GM19193 (cell line): ENCODE measurements around the gene MTHFD1L.

Source experiments
- POLR2A ChIP-seq: IDR thresholded peaks from 4 replicates; pipeline ENCODE4 v1.6.1; 2011; ENCODE audit not compliant: insufficient read depth, insufficient read length; ENCODE audit errors: extremely low read depth

The MTHFD1L gene

DNA sequence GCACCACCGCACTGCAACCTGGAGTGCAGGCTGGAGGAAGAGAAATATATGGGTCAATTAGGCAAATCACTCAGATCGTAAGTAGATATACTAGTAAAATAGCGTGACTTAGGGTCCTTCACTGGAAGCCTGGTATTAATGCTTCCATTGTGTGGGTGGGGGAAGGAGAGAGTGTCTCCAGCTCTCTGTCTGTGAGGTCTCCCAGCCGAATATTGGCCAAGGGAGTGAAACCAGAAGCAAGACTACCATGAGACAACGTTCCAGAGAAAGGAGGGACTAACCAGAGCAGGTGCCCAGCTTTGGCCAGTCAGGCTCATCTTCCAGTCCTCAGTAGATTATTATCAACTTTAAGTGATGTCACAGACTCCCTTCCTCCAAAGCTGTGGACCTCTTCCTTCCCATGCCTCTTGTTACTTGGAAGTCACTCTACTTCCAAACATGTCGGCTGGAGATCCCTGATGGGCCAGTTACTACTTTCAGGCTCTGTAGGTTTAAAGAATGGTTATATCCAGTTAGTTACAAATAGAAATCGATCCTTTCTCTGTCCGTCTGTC, 28.8 kb downstream of the MTHFD1L start:
- no peak for TF ChIP-seq POLR2A

- no peak for TF ChIP-seq POLR2A
Observed at GRCh38 chr6:150894935-150895552, 29.5 kb downstream of the MTHFD1L start.

DNA sequence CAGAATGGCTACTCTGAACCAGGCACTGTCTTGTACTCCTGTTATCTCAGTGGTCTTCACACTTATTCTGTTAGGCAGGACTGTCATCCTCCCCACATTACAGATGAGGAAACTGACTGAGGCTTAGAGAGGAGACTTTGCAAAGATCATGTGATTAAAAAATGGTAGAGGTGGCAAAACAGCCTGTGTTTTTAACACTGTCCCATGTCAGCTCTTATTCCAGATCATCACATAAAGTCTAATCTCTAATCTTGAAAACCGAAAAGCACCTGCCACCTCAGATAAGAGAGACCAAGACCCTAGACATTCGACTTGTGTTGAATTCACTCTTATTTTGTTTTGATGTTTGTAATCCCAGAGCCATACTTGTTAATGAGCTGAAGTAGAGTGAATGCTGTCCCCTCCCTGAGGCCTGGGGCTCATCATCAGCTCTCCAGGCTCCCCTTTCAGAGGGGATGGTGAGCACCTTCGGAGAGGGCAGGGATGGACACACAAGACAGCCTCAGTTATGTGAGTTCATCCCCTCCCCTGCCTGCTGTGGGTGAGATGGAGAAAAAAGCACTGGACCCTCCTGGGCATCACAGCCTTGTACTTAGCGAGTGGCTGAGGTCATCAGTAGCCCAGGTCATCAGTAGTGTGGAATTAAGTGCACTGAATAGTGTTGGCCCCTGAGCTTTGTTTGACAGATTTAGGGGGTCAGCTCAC, 30.6 kb downstream of the MTHFD1L start:
- TF ChIP-seq POLR2A: no peak

DNA sequence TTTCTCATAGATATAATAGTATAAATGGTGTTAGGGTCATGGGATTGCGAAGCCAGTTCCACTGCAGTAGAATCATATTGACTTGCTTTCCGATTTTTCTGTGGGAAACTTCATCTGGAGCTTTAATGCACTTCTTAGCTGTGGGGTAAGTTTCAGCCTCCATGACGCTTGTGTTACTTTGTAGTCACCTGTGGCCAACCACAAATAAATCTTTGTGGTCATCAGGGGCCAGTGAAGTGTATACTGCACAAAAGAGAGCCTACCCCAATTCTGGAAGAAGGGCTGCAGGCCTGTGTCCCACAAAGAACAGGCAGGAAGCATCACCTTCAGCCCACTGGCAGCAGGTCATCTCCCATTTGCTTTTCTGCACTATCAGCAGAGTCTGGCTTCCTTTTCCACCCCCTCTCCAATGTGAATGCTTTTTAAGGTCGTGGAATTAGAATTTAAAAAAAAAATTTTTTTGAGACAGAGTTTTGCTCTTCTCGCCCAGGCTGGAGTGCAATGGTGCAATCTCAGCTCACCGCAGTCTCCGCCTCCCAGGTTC, 32.0 kb downstream of the MTHFD1L start:
- no peak for TF ChIP-seq POLR2A

DNA sequence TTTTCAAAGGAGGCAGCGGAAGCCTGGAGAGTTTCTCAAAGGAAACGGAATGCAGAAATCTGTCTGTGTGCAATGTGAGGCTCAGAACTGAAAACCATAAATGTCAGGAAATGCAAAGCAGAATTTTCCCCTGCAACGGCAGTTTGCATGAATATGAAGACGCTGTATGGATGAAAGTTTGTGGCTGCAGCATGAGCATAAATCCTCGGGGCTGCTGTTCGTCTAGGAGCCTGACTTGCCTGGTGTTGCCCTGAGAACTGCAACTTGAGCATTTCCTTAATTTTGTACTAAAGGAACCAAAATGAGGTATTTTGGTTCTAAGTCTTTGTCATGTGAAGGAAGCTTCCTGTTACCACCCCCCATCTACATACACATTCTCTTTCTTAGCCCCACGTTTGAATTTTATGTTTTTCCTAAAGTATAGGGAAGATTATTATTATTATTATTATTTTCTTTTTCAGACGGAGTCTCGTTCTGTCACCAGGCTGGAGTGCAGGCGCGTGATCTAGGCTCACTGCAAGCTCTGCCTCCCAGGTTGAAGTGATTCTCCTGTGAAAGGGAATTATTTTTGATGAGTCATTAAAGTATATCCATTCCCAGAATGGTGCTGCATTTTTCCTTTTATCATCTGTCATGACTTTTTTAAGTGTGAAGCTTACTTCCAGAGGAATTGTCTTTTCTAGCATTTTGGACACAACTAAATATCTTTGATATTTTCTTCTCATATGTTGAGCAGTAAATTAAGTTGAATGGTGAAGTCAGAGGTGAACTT, 33.1 kb downstream of the MTHFD1L start:
- TF ChIP-seq POLR2A: no peak

DNA sequence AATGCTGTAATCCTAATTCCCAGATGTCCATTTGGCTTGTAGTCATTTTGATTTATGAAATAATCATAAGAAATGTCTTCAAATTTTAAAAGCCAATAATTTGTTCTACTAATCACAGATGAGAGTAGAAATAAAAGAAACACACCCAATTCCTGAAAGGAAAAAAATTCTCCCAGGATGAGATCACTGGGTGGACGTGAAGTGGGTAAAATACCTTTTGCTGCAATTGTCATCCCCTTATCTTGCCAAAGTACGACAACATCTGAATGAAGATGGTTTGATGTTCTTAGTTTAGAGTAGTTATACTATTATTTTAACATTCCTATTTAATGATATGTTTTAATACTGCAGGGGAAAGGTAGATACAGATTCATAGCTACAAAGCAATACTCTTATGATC, 33.7 kb downstream of the MTHFD1L start:
- TF ChIP-seq POLR2A: no peak

GRCh38 chr6:150900049-150900448, 34.5 kb downstream of the MTHFD1L start:
- TF ChIP-seq POLR2A: no peak

GRCh38 chr6:150902142-150902776, 36.8 kb downstream of the MTHFD1L start:
- no peak for TF ChIP-seq POLR2A

GRCh38 chr6:150905769-150906168, 40.3 kb downstream of the MTHFD1L start:
- TF ChIP-seq POLR2A: no peak

DNA sequence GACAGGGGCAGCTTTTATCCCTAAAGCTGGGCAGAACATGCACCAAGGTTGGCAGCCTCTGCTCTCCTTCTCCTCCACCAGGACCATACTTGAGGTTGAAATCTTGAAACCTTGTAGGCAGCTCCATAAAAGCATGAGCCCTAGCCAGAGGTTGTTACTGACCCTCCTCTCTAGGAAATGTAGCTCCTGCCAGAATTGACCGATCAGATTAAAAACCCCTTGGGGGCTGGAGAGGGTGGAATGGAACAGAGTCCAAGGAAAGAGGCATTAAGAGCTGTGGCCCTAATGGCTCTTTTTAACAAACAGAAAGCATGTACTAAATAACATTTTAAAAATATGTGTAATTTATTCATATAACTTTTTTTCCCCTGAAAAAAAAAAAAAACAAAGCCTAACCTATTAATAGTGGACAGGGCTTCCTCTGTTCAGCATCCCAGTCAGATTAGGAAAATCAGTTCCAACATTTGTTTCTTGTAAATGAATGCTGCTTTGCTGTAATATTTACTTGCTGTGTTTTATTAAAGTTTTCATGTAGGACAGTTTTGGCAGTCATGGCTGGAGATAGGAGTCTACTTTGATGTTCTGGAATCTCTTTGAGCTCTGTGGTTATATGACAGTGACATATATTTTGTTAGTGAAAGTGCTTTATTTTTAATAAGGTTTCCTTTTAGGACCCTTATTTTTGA, 41.3 kb downstream of the MTHFD1L start:
- no peak for TF ChIP-seq POLR2A

- no peak for TF ChIP-seq POLR2A
Observed at GRCh38 chr6:150907383-150907782, 41.9 kb downstream of the MTHFD1L start.

GRCh38 chr6:150908901-150909300, 43.4 kb downstream of the MTHFD1L start:
- no peak for TF ChIP-seq POLR2A

DNA sequence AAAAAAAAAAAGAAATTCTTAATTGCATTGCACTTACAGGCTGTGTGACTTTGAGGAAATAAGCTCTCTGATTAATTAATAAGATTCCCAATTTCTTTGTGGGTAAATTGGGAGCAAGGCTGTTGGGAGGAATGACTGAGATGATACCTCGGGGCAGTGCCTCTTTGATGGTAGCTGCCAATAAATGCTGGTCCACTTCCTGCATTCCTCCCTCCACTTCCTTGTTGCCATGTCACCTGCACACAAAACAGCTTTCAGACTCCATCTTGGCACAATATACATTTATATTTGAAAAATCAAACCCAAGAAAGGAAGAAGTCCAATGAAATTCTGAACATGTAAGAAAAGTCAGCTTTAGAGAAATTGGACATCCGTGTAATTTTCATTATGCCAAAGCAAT, 45.1 kb downstream of the MTHFD1L start:
- TF ChIP-seq POLR2A: no peak

GRCh38 chr6:150914372-150914771, 48.9 kb downstream of the MTHFD1L start:
- no peak for TF ChIP-seq POLR2A
